Measurements from ENCODE around the gene CLEC3B. TPM values are rescaled to one million over a fixed set of nuclear protein-coding genes. Genes with fewer than 3 reads are reported as not detected.
"Not testable (repeated sequence)": the region's sequence is repeated elsewhere in the genome, so short reads cannot be mapped to it uniquely, and the experiment has no call there.

The CLEC3B gene
- total RNA-seq, 2 donors from 2014 or later = 138 to 180 TPM

DNA sequence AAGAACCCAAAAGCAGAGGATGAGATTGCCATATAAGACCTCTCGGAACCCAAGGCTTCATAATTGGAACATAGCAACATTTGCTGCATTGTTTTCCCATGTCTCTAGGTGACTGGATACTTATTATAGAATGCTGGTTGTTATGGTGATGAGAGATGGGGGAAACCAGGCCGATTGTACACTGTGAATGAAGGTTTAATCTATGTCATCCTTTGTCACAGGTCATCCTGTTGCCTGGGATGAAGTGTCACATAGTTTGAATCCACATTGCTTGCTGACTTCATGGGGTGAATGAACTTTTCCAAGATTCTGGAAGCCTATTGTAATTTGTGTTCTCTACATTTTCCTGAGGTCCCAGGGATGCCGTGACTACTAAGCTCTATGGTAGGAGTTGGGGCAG is 41.8 kb downstream of the CLEC3B start:
- DNase-seq (ENCODE audit: low spot score) = no peak
- no peaks in the 10 kb centered on the region for H3K27me3 ChIP-seq
- peaks cover 0 to 4% of the 10 kb centered on the region in 2 donors for H3K4me1 ChIP-seq

GRCh38 chr3:45071075-45071474 is 45.0 kb downstream of the CLEC3B start:
- no peak for TF ChIP-seq CTCF (IDR thresholded peaks at IDR 0.05)
- H3K27ac ChIP-seq = no peak overlapping the region
- no peaks in the 10 kb centered on the region for H3K36me3 ChIP-seq
- no peaks in the 10 kb centered on the region for H3K9me3 ChIP-seq
- H3K27me3 ChIP-seq = no peaks in the 10 kb centered on the region
- H3K4me1 ChIP-seq = no peaks in the 10 kb centered on the region
- no peak for DNase-seq (ENCODE audit: low spot score)
- no peak overlapping the region for H3K4me3 ChIP-seq

More for the DNA sequence above, 41.8 kb downstream of the CLEC3B start:
- no peaks in the 10 kb centered on the region for H3K9me3 ChIP-seq
- H3K36me3 ChIP-seq = no peaks in the 10 kb centered on the region
- H3K27ac ChIP-seq = no peak overlapping the region
- H3K4me3 ChIP-seq = no peak overlapping the region
- no peak for TF ChIP-seq CTCF (IDR thresholded peaks at IDR 0.05)

- H3K27ac ChIP-seq = no peak overlapping the region
Measured at GRCh38 chr3:45075821-45076625, 49.9 kb downstream of the CLEC3B start.

DNA sequence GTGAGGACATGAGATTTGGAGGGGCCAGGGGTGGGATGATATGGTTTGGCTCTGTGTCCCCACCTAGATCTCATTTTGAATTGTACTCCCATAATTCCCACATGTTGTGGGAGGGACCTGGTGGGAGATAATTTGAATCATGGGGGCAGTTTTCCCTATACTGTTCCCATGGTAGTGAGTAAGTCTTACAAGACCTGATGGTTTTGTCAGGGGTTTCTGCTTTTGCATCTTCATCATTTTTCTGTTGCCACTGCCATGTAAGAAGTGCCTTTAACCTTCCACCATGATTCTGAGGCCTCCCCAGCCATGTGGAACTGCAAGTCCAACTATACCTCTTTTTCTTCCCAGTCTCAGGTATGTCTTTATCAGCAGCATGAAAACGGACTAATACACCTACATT is 52.2 kb downstream of the CLEC3B start:
- not testable (repeated sequence) for H3K36me3 ChIP-seq; H3K27me3 ChIP-seq; H3K27ac ChIP-seq; H3K4me1 ChIP-seq; H3K4me3 ChIP-seq; H3K9me3 ChIP-seq; DNase-seq (ENCODE audit: low spot score)

More at GRCh38 chr3:45075821-45076625, 49.9 kb downstream of the CLEC3B start:
- H3K4me3 ChIP-seq = no peak overlapping the region
- no peak for TF ChIP-seq CTCF (IDR thresholded peaks at IDR 0.05)
- H3K36me3 ChIP-seq = no peaks in the 10 kb centered on the region
- H3K9me3 ChIP-seq = no peaks in the 10 kb centered on the region
- no peaks in the 10 kb centered on the region for H3K27me3 ChIP-seq
- no peak for DNase-seq (ENCODE audit: low spot score)
- H3K4me1 ChIP-seq = no peaks in the 10 kb centered on the region

GRCh38 chr3:45078910-45079522 is 52.9 kb downstream of the CLEC3B start:
- Histone ChIP-seq H3K4me3 (no peak overlapping the region), H3K4me1 (no peaks in the 10 kb centered on the region), H3K9me3 (no peaks in the 10 kb centered on the region), H3K27me3 (no peaks in the 10 kb centered on the region), H3K27ac (no peak overlapping the region), H3K36me3 (no peaks in the 10 kb centered on the region)
- DNase-seq (ENCODE audit: low spot score) = no peak
- TF ChIP-seq CTCF (IDR thresholded peaks at IDR 0.05) = no peak

DNA sequence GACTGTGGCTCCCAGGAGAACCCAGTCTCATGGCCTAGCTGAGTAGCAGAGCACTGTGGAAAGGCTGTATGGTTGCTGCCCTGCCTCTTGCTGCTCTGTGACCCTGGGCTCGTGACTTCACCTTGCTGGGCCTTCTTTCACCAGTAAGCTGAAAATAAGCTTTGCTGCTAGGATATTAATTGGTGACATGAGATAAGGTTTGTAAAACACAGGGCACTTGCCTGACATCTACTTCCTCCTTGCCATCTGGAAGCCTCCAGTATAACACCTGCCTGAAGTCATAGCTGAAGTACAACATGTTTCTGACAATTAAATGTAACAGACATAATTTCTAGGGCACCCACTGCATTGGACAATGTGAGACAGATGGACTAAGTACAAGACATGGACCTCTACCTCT is 53.6 kb downstream of the CLEC3B start:
- Histone ChIP-seq H3K27me3 (no peaks in the 10 kb centered on the region), H3K36me3 (no peaks in the 10 kb centered on the region), H3K9me3 (no peaks in the 10 kb centered on the region), H3K27ac (no peak overlapping the region), H3K4me3 (no peak overlapping the region), H3K4me1 (no peaks in the 10 kb centered on the region)
- no peak for DNase-seq (ENCODE audit: low spot score)
- no peak for TF ChIP-seq CTCF (IDR thresholded peaks at IDR 0.05)

Data from right atrium auricular region (tissue), 2 donors.